SK-N-MC (cell line): ENCODE results near the gene ZMYND19.

Experiments
- EZH2 ChIP-seq: fragments of 200-600 bp; sonication (generic); IDR thresholded peaks from one replicate; pipeline ENCODE4 v1.6.1; 2017; ENCODE audit warnings: antibody characterized with exemption
- FOXP2 ChIP-seq: optimal IDR thresholded peaks from 2 replicates; pipeline ENCODE3; 2011; ENCODE audit warnings: mild to moderate bottlenecking, moderate library complexity; ENCODE audit not compliant: insufficient read depth; ENCODE audit errors: extremely low read length, control extremely low read depth
- POLR2AphosphoS5 ChIP-seq: IDR thresholded peaks from 2 replicates; pipeline ENCODE4 v1.6.1; 2012; ENCODE audit warnings: mild to moderate bottlenecking, low read depth, low read length, borderline replicate concordance

GRCh38 chr9:137581361-137582285 is 8.7 kb downstream of the ZMYND19 start:
- TF ChIP-seq POLR2AphosphoS5 (no peak), EZH2 (no peak), FOXP2 (no peak)
